ENCODE measurements around the gene CDC34.

Gene CDC34, protein sequence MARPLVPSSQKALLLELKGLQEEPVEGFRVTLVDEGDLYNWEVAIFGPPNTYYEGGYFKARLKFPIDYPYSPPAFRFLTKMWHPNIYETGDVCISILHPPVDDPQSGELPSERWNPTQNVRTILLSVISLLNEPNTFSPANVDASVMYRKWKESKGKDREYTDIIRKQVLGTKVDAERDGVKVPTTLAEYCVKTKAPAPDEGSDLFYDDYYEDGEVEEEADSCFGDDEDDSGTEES

DNA sequence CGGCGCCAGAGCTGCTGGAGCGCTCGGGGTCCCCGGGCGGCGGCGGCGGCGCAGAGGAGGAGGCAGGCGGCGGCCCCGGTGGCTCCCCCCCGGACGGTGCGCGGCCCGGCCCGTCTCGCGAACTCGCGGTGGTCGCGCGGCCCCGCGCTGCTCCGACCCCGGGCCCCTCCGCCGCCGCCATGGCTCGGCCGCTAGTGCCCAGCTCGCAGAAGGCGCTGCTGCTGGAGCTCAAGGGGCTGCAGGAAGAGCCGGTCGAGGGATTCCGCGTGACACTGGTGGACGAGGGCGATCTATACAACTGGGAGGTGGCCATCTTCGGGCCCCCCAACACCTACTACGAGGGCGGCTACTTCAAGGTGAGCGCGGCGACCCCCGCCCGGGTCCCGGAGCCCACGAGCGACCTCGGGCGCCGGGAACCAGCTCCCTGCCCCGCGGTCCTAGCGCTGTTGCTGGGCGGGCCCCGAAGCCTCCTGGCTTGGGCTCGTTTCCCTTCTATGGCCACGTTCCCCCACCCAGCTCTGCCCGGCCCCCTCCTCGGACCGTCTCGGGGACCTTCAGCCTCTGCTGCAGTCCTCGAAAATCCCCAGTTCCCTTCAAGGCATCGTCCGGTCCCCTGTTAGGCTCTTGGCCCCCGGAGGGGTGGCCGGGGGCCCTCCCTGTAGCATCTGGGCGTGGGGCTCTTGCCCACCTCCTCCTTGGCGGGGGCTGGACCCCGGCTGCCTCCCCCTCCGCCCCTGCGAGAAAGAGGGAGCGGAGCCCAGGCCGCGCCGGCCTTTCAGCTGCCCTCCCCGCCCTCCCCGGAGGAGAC lies at the start of gene CDC34:
Gene CDC34, plus strand, starts transcription at position 8 of the 808 bp plus-strand sequence. Its CDS starts 172 bp downstream, at position 180.
- DNase-seq (ENCODE audit: low read depth) = no peak

DNA sequence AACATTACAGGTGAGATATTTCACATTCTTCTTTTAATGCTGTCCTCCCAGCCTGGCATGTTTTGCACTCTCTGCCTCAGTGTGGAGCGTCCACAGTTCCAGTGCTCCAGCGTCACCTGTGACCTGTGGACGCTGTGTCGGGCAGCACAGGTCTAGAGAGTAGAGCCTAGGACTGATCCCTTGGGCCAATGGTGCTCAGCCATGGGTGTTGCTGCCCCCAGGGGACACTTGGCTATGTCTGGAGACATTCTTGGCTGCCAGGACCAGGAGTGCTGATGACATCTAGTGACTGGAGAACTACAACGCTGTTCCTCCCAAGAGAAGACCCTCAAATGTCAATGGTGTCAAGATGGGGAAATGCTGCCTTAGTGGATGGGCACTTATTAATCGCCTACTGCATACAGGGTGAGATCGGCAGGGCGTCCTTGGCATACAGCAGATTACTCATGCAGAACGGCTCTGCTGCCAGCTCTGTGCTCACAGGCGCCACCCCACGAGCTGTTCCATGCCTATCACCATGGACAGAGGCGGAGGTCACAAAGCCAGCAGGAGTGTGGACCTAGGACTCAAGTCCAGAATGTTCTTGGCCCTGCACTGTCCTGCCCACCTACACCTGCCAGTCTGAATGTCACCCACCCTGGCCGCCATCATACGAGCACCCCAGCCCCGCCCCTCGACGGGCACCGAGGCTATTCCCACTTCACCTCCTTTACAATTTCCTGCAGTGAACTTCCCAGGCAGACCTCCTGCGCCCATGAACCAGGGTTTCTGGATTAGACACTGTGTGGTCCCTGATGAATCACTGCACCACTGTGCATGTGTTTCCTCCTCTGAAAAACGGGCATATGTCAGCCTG lies 49.1 kb upstream of the CDC34 start:
- no peak for DNase-seq (ENCODE audit: low read depth)

DNA sequence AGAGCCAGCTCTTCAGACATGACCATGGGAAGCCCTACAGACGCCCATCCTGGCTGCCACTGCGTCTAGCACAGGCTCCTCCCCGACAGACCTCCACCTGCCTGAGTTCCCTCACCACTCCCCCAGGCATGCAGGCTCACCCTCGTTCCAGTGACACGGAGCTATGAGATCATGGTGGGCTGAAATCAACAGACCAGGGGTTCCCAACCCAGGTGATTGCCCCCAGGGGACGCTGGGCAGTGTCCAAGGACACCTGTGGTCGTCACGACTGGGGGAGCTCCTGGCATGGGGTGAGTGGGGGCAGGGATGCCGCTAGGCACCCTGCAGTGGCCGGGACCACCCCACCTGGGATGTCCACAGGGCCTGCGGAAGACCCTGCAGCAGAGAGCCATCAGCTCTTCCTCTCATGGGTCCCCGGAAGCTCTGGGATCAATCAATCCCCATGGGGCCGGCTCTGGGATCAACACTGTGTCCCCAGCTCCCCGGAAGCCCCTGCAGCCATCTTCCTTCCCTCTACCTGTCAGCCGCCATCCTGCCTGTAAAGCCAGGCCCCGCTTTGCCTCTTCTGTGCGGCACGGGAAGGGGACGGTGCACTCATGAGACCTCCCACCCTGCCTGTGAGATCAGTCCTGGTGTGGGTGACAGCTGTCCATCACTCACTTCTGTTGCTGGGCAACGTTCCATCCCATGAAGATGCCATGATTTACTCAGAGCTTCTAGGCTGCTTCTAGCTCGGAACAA lies 48.1 kb upstream of the CDC34 start:
- no peak for DNase-seq (ENCODE audit: low read depth)

DNA sequence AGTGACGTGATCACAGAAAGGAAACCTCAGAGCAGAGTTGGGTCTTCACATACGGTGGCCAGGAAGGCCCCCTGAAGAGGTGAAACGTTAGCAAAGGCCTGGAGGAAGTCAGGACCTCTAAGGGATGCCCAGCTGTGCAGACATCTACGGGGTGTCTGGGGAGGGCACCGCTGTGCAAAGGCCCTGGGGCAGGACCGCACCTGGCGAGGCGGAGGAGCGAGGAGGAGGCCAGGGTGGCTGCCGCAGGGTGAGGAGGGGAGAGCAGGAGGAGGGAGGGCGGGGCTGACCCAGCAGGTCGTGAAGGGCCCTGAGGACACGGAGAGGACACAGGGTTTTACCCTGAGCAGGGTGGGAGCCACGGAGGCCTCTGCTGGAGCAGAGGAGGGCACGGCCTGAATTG lies 47.1 kb upstream of the CDC34 start:
- DNase-seq (ENCODE audit: low read depth) = no peak

DNA sequence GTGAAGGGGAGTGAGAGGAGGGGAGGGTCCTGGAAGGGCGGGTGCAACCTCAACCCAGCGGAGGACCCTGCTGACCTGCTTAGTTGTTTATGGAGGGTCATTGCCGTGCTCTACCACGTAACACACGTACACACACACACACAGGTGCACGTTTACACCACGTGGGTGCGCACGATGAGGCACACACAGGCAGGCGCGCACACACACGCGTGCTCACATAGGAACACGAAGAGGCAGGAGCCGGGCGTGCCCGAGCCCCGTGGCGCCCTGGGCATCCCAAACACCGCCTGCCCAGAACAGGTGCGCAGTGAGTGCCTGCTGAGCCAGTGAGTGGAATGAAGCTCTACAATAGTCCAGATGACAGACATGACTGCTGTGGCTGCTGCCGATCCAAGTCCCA lies 46.5 kb upstream of the CDC34 start:
- no peak for DNase-seq (ENCODE audit: low read depth)

DNA sequence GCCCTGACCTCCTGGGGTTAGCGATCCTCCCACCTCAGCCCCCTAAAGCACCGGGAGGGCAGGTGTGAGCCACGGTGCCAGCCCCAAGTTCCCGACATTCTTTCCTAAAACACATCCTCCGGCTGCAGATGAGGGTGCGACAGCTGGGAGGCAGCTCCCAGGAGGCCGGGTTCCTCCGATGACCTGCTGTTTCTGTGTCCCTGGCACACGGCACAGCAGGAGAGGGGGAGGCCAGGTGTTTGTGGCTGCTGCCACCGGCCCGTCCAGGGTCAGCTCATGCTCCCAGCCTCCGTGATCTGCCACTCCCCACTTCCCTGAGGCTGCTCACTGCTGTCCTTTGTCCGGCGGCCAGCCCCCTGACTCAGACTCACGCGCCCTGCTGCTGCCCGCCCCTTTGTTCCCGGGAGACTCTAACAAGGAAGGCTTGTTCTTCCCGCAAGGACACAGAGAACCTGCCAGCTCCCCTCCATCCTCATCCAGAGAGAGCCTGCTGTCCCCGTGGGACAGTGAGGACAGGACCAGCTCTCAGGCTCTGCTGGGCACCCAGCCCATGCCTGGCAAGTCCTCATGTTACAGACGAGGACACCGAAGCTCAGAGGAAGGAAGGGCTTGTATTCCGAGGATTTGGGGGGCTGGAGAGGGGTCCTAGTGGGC lies 45.9 kb upstream of the CDC34 start:
- no peak for DNase-seq (ENCODE audit: low read depth)

DNA sequence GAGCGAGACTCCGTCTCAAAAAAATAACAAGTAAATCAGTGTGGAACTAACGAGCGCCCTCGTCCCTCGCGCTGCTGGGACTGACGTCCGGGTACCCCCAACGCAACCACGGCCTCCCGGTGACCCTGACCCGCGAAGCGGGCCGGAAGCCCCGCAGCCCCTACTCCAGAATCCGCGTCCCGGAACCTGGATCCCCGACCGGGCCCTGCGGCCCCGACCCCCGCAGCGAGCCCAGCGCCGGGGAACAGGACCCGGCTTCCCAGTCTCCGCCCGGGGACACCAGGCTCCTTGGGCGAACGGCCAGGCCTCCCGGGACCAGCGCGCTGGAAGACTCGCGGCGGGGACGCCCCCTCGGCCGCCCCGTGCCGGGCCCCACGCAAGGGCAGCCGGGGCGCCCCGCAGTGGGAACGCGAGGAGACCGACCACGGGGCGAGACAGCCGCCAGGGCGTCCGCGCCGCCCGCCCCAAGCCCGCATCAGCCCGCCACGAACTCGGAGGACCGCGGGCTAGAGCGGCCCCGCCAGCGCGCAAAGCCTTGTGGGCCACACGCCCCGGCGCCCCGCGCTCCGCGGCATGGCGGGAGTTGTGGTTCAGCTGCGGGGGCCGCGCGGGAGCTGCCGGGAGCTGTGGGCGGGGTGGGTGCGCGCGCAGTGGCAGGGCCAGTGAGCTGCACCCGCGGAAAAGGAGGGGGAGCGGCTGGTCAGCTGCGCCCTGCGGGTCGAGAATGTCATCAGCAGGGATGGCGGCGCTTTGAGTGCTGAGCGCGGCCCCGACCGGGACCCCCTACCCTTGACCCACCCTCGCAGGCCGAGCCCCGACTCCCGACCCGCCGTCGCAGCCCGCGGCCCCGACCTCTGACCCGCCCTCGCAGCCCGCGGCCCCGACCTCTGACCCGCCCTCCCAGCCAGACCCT lies 42.8 kb upstream of the CDC34 start:
- peak; percentile 87 for DNase-seq (ENCODE audit: low read depth)

DNA sequence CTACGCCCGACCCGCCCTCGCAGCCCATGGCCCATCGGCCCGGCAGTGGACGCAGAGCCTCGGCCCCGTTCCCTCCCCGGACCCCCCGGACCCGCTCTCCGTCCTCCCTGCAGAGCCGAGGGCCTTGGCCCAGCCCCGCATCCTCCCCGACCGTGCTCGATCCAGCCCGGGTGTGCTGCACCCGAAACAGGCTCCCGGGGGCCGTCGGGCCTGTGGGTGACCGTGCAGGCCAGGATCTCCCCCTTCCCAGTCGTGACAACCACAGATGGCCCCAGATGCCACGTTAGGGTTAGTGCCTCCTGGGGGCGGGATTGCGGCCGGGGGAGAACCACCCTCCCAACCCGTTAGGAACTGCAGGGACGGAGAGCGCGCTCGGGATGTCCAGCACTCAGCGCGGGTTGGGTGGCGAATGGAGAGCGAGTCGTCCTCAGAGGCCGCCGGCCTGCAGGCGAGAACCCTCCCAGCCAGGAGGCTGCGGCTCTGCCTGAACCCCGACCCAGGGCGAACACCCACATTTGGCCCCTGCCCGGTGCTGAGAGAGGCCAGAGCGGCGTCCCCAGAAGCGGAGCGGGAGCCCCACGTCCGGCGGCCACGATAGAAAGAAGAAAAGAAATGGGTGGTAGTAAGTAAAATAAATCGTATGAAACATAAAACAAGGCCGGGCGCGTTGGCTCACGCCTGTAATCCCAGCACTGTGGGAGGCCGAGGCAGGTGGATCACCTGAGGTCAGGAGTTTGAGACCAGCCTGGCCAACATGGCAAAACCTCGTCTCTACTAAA lies 42.0 kb upstream of the CDC34 start:
- DNase-seq (ENCODE audit: low read depth) = no peak

DNA sequence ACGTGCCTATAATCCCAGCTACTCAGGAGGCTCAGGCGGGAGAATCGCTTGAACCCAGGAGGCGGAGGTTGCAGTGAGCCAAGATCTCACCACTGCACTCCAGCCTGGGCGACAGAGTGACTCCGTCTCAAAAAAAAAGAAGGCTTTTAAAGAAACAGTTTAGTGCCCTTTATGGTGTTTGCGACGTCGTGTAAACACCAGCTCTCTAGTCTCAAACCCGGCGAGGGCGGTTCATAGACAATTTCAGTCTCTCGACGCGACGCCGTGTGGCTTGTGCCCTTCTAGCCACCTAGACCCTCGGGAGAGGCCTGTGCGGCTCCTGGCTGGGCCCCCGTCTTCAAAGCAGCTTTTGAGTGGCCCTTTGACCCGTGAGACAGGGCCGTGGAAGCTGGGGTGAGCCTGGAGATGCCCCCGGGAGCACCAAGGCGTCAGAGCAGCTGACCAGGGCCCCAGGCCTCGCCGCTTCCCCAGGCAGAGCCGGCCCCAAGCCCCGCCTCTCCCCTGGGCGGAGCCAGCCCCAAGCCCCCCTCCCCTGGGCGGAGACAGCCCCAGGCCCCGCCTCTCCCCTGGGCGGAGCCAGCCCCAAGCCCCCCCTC lies 40.3 kb upstream of the CDC34 start:
- no peak for DNase-seq (ENCODE audit: low read depth)

DNA sequence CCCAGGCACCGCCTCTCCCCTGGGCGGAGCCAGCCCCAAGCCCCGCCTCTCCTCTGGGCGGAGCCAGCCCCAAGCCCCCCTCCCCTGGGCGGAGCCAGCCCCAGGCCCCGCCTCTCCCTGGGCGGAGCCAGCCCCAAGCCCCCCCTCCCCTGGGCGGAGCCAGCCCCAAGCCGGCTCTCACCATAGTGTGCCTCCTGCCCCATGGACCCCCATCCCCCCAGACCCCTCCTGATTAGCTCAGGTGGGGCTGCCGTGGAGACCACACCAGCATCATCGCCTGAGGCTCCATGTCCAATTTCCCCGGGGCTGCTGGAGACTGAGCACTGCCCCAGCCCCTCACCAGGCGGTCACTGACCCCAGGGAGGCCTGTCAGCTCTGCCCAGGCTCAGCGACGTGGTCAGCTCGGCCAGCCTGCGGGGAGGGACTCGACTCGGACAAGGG lies 39.4 kb upstream of the CDC34 start:
- DNase-seq (ENCODE audit: low read depth) = no peak

DNA sequence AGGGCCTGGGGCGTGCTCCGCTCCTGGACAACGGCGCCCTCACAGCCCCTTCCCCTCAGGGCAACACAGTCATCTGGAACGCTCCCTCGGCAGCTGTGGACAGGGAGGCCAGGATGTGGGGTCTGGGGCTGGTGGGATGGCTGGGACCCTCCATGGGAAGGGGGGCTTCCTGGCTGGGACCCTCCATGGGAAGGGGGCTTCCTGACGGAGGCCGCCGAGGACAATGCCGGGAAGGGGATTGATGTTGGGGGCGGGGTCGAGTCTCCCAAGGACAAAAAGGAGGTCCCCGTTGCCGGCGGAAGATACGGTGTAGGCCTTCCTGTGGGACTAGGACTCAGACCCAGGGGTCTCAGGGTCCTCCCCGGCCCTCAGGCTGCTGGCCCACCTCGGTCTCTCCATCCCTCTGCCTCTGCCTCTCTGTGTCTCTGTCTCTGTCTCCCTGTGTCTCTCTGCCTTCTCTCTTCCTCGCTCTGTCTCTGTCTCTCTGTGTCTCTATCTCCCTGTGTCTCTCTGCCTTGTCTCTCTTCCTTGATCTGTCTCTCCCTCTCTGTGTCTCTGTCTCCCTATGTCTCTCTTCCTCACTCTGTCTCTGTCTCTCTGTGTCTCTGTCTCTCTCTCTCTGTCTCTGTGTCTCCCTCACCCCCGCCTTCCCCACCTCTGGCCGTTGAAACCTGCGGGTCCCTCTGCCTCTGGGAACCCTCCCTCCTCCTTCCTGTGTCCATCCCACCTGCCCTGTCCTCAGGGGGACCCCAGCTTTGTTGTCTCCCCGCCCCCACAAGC lies 38.0 kb upstream of the CDC34 start:
- no peak for DNase-seq (ENCODE audit: low read depth)

DNA sequence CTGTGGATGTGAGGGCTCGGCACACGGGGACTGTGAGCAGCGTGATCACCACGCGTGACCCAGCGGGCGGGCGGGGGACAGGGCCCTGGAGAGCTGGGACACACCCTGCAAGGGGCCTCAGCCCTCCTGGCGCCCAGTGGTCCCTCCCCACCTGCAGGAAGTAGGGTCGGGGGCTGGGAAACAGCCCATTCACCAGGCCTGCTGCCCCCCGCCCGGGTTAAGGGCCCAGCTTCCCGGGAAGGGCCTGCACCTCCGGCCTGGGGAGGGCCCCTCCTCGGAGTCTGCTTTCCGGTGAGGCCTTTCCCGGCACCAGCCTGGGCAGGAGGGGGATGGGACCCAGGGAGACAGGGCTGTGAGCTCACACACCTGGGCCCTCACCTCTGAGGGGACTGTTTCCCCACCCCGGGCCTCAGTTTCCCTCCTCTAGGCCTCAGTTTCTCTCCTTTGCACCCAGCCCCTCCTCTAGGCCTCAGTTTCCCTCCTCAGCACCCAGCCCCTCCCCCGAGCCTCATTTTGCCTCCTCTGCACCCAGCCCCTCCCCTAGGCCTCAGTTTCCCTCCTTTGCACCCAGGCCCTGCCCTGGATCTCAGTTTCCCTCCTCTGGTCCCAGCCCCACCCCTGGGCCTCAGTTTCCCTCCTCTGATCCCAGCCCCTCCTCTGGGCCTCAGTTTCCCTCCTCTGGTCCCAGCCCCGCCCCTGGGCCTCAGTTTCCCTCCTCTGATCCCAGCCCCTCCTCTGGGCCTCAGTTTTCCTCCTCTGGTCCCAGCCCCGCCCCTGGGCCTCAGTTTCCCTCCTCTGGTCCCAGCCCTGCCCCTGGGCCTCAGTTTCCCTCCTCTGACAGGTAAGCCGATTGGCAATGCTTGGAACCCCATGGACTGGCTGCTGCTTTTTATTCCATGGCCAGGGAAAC lies 37.1 kb upstream of the CDC34 start:
- no peak for DNase-seq (ENCODE audit: low read depth)

DNA sequence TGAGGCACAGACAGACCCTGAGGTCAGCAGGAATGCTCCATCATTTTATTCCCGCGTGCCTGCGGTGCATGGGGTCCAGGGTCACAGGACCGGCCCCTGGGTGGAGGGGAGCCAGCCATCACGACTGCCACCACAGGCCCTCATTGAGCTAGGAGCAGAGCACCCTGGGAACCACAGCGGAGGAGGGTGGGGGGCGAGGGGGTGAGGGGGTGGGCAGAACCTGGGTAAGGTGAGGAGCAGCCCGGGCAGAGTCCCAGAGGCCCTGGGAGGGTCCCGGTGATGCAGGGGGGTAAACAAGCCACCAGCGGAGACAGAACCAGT lies 36.5 kb upstream of the CDC34 start:
- DNase-seq (ENCODE audit: low read depth) = no peak

DNA sequence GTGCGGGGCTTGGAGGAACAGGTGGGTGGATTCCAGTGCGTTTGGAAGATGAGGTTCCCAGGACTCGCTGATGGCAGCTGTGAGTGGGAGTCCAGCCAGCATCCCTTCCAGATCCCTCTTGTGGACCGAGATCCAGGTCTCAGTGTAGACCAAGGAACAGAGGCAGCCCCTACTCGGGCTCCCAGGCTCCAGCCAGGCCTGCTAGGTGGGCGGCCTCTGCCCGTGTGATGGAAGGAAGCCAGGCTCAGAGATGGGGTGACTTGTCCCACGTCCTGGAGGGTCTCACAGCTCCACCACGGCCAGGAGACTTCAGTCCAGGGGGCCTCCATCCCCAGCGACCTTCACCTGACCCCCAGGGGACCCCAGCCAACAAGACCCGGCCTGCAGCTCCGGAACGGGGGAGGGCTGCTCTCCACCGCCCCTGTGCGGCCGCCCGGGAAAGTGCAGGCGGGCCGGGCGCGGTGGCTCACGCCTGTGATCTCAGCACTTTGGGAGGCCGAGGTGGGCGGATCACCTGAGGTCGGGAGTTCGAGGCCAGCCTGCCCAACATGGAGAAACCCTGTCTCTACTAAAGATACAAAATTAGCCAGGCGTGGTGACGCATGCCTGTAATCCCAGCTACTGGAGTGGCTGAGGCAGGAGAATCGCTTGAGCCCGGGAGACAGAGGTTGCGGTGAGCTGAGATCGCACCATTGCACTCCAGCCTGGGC lies 36.0 kb upstream of the CDC34 start:
- DNase-seq (ENCODE audit: low read depth) = no peak

DNA sequence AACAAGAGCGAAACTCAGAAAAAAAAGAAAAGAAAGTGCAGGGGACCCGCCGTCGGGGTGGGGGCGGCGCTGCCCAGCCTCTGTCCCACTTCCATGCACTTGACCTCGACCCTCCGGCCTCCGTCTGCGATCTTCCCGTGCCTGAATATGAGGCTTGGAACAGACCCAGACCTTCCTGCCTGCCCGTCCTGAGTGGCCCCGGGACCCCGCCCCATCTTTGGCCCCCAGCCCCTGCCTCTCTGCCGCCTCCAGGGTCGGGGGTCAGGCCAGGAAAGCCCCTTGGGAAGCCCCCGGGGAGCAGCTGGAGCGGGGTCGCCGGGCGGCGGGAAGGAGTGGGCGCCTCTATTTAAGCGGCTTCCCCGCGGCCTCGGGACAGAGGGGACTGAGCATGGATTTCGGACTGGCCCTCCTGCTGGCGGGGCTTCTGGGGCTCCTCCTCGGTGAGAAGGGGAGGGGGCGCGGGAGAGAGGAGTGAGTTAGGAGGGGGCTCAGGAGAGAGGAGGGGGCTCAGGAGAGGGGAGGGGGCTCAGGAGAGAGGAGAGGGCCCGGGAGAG lies 35.4 kb upstream of the CDC34 start, which contains the start of gene MADCAM1:
Gene MADCAM1, plus strand, starts transcription at position 375 of the 554 bp plus-strand sequence. Its CDS starts 14 bp downstream, at position 389.
- DNase-seq (ENCODE audit: low read depth) = no peak

DNA sequence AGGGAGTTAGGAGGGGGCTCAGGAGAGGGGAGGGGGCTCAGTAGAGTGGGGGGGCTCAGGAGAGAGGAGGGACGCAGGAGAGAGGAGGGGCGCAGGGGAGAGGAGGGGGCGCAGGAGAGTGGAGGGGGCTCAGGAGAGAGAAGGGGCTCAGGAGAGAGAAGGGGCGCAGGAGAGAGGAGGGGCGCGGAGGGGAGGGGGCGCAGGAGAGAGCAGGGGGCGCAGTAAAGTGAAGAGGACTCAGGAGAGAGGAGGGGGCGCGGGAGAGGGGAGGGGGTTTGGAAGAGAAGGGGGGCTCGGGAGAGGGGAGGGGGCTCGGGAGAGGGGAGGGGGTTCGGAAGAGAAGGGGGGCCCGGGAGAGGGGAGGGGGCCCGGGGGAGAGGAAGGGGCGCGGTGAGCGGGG lies 34.6 kb upstream of the CDC34 start:
- DNase-seq (ENCODE audit: low read depth) = no peak
